Upper lobe of right lung (tissue), 1 donor: ENCODE data around the gene GNPTAB. TPM values are rescaled to one million over a fixed set of nuclear protein-coding genes. Genes with fewer than 3 reads are reported as not detected.

ENCODE experiments used
- ATAC-seq: fragments of 200-7000 bp; cut with Tn5 transposase; one replicate; pipeline ENCODE4 v1.9.1; 2020; ENCODE audit warnings: mild to moderate bottlenecking, moderate library complexity
- DNase-seq: peaks from one replicate; pipeline ENCODE4 v3.0.0-alpha.2; 2020
- H3K27ac ChIP-seq: fragments of 200-600 bp; one replicate; pipeline ENCODE4 v1.8.0; 2022
- H3K27me3 ChIP-seq: fragments of 200-600 bp; one replicate; pipeline ENCODE4 v1.8.0; 2022; ENCODE audit warnings: mild to moderate bottlenecking
- H3K36me3 ChIP-seq: fragments of 200-600 bp; one replicate; pipeline ENCODE4 v1.8.0; 2022
- H3K4me1 ChIP-seq: fragments of 200-600 bp; one replicate; pipeline ENCODE4 v1.8.0; 2022
- H3K4me3 ChIP-seq: fragments of 200-600 bp; one replicate; pipeline ENCODE4 v1.8.0; 2022; ENCODE audit warnings: mild to moderate bottlenecking
- H3K9me3 ChIP-seq: fragments of 200-600 bp; one replicate; pipeline ENCODE4 v1.8.0; 2022
- CTCF ChIP-seq: fragments of 200-600 bp; IDR thresholded peaks from one replicate; pipeline ENCODE4 v1.8.0; 2022; ENCODE audit warnings: antibody characterized with exemption
- intact Hi-C: fragments of 100-400 bp; cut with DNase I; formaldehyde crosslinking; loops from one replicate; pipeline ENCODE4 v1.11.0; 2022
- total RNA-seq: library from RNA; stranded (reverse); fragmentation: NEBNext Ultra II Directional; extraction: Animal tissue kit (Norgen Biotek cat#: 25700); gene quantifications from one replicate; pipeline ENCODE4 v1.2.1, GENCODE V29; 2021
- donor health status: DM: no; HTN: yes; CAD: no; lungs with severe emphysema.

The GNPTAB gene
- total RNA-seq, 1 donor from 2014 or later = 65.9 TPM

- DNase-seq = no peak
- TF ChIP-seq CTCF = no peak
- no peaks in the 10 kb centered on the region for H3K27me3 ChIP-seq
- peaks cover 25% of the 10 kb centered on the region for H3K4me1 ChIP-seq
- no peak for ATAC-seq
- no peaks in the 10 kb centered on the region for H3K36me3 ChIP-seq
- intact Hi-C loops = no loop called here
- no peak overlapping the region for H3K4me3 ChIP-seq
- H3K9me3 ChIP-seq = no peaks in the 10 kb centered on the region
- H3K27ac ChIP-seq = no peak overlapping the region
Observed at GRCh38 chr12:101700299-101700820, 130.4 kb downstream of the GNPTAB start.

GRCh38 chr12:101698800-101699347 lies 131.9 kb downstream of the GNPTAB start:
- DNase-seq (no peak), ATAC-seq (no peak)
- TF ChIP-seq CTCF = no peak
- intact Hi-C loops = no loop called here
- peak overlapping the region; percentile 92 for H3K27ac ChIP-seq
- no peaks in the 10 kb centered on the region for H3K36me3 ChIP-seq
- no peaks in the 10 kb centered on the region for H3K9me3 ChIP-seq
- H3K4me1 ChIP-seq = peaks cover 25% of the 10 kb centered on the region
- H3K4me3 ChIP-seq = peak overlapping the region; percentile 92
- H3K27me3 ChIP-seq = no peaks in the 10 kb centered on the region

- Histone ChIP-seq H3K4me3 (peak overlapping the region; percentile 92), H3K27ac (peak overlapping the region; percentile 92), H3K36me3 (no peaks in the 10 kb centered on the region), H3K4me1 (peaks cover 25% of the 10 kb centered on the region), H3K9me3 (no peaks in the 10 kb centered on the region), H3K27me3 (no peaks in the 10 kb centered on the region)
- peak; percentile 80 for DNase-seq
- no peak for TF ChIP-seq CTCF
- ATAC-seq = peak; percentile 75
- intact Hi-C loops = no loop called here
Observed at GRCh38 chr12:101697930-101698799, 132.6 kb downstream of the GNPTAB start.

DNA sequence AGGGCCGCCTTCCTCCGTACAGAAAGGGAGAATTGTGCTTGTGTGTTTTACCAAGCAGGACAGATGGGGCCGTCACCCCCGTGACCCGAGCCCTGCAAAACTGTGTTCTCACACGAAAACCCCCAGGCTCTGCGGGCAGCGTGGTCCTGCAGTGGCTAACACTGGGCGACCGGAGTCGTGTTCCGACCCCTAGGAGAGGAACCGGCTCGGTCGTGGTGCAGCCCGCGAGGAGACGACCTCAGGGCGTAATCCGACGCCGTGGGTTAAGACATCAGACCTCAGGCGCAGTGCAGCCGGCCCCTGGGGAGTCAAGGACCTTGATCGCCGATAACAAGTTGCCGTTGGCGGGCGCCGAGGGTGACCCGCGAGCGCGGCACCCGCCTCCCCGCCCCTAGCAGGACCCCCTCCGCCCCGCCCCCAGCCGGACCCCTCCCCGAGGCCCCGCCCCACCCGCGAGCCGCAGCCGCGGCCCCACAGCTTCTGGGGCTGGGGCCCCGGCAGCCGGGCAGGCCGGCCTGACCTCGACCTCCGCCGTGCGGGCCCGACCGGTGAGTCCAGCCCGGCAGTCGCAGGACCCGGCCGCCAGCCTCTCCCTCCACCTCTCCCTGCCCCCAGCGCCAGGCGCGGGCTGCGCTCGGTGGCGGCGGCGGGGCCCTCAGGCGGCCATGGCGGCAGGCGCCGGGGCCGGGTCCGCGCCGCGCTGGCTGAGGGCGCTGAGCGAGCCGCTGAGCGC lies 133.4 kb downstream of the GNPTAB start, which contains the start of gene CHPT1:
CHPT1 (plus strand) TSS at position 444 of the 733 bp plus-strand sequence; CDS start at position 666, 222 bp downstream.
- no peaks in the 10 kb centered on the region for H3K36me3 ChIP-seq
- peak within 1 kb of the TSS; percentile 92 for H3K27ac ChIP-seq
- no peaks in the 10 kb centered on the region for H3K9me3 ChIP-seq
- H3K27me3 ChIP-seq = no peaks in the 10 kb centered on the region
- peaks cover 24% of the 10 kb centered on the region for H3K4me1 ChIP-seq
- H3K4me3 ChIP-seq = peak within 1 kb of the TSS; percentile 92
- DNase-seq = peak; percentile 88
- intact Hi-C loops = no loop called here
- no peak for TF ChIP-seq CTCF
- ATAC-seq = peak; percentile 83
